Vagina (tissue), 2 donors: ENCODE results near the gene KLHL22.

ENCODE experiments used
- CTCF ChIP-seq, 3 experiments: fragments of 450-650 bp in 2 of 3; fragments of 200-600 bp in 1 of 3; sonication (generic) in 1 of 3; IDR thresholded peaks; one replicate each; pipeline ENCODE4 v1.5.1; 2017 to 2019; ENCODE audit warnings: antibody characterized with exemption in 3 of 3, mild to moderate bottlenecking in 2 of 3, moderate library complexity in 2 of 3
- POLR2A ChIP-seq, 2 donors: fragments of 450-650 bp; IDR thresholded peaks; one replicate each; pipeline ENCODE4 v1.6.1; 2017; ENCODE audit warnings: antibody characterized with exemption in 2 of 2, mild to moderate bottlenecking in 2 of 2, moderate library complexity in 2 of 2

- TF ChIP-seq CTCF (IDR thresholded peaks at IDR 0.05) (no peak), POLR2A (IDR thresholded peaks at IDR 0.05) (no peak)
Observed at GRCh38 chr22:20522134-20523004, 26.8 kb upstream of the KLHL22 start.
